ENCODE measurements around the gene PAPPA.

- TF ChIP-seq TEAD4 (CRISPR knock-in tag; IDR thresholded peaks at IDR 0.05) = no peak
- TF ChIP-seq, protein P1, sequence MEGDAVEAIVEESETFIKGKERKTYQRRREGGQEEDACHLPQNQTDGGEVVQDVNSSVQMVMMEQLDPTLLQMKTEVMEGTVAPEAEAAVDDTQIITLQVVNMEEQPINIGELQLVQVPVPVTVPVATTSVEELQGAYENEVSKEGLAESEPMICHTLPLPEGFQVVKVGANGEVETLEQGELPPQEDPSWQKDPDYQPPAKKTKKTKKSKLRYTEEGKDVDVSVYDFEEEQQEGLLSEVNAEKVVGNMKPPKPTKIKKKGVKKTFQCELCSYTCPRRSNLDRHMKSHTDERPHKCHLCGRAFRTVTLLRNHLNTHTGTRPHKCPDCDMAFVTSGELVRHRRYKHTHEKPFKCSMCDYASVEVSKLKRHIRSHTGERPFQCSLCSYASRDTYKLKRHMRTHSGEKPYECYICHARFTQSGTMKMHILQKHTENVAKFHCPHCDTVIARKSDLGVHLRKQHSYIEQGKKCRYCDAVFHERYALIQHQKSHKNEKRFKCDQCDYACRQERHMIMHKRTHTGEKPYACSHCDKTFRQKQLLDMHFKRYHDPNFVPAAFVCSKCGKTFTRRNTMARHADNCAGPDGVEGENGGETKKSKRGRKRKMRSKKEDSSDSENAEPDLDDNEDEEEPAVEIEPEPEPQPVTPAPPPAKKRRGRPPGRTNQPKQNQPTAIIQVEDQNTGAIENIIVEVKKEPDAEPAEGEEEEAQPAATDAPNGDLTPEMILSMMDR (IDR thresholded peaks at IDR 0.05) = no peak
Measured at GRCh38 chr9:116260531-116260930, 106.9 kb downstream of the PAPPA start.

Data from WTC11 (cell line).